ENCODE measurements around the gene C16orf74.

GRCh38 chr16:85685251-85685650 is 65.6 kb downstream of the C16orf74 start:
- TF ChIP-seq CTCF (IDR thresholded peaks at IDR 0.05; ENCODE audit: poor library complexity): no peak
- no peak for TF ChIP-seq EZH2phosphoT487 (IDR thresholded peaks at IDR 0.05; ENCODE audit: low read depth, severe bottlenecking, unreplicated experiment)
- no peak for TF ChIP-seq EZH2 (IDR thresholded peaks at IDR 0.05; ENCODE audit: borderline replicate concordance)
